Endothelial cell (in vitro differentiated cells): ENCODE data around the gene NUP160. TPM values are rescaled to one million over a fixed set of nuclear protein-coding genes. Genes with fewer than 3 reads are reported as not detected.
"Not testable (repeated sequence)": the region's sequence is repeated elsewhere in the genome, so short reads cannot be mapped to it uniquely, and the experiment has no call there.

ENCODE experiments used
- DNase-seq: peaks from one replicate; pipeline ENCODE4 v3.0.0; 2021; ENCODE audit warnings: low spot score
- H3K27ac Mint-ChIP-seq: one replicate; pipeline ENCODE4 v1.8.0; 2021; ENCODE audit warnings: mixed read lengths, inconsistent platforms; ENCODE audit not compliant: unreplicated experiment
- H3K27me3 Mint-ChIP-seq: one replicate; pipeline ENCODE4 v1.8.0; 2021; ENCODE audit warnings: mild to moderate bottlenecking, moderate library complexity, mixed read lengths, inconsistent platforms; ENCODE audit not compliant: unreplicated experiment
- H3K36me3 Mint-ChIP-seq: one replicate; pipeline ENCODE4 v1.8.0; 2021; ENCODE audit warnings: mild to moderate bottlenecking, low read depth, mixed read lengths, inconsistent platforms; ENCODE audit not compliant: unreplicated experiment
- H3K4me1 Mint-ChIP-seq: one replicate; pipeline ENCODE4 v1.8.0; 2021; ENCODE audit warnings: mild to moderate bottlenecking, mixed read lengths, inconsistent platforms; ENCODE audit not compliant: unreplicated experiment
- H3K4me3 Mint-ChIP-seq: one replicate; pipeline ENCODE4 v1.8.0; 2021; ENCODE audit warnings: mild to moderate bottlenecking, mixed read lengths, inconsistent platforms; ENCODE audit not compliant: unreplicated experiment
- H3K9me3 Mint-ChIP-seq: one replicate; pipeline ENCODE4 v1.8.0; 2021; ENCODE audit warnings: mixed read lengths, inconsistent platforms; ENCODE audit not compliant: unreplicated experiment
- total RNA-seq: library from RNA; stranded (reverse); fragmentation: NEBNext Ultra II Directional; extraction: Animal tissue kit (Norgen Biotek cat#: 25700); gene quantifications from one replicate; pipeline ENCODE4 v1.2.1, GENCODE V29; 2021; ENCODE audit not compliant: unreplicated experiment
- TF ChIP-seq, protein P1 (sequence below): fragments of 200-600 bp; sonication (generic); IDR thresholded peaks from one replicate; pipeline ENCODE4 v1.5.0; 2021; ENCODE audit warnings: antibody characterized with exemption; ENCODE audit not compliant: unreplicated experiment

The NUP160 gene
- total RNA-seq, 1 donor from 2014 or later, result 30.2 TPM

DNA sequence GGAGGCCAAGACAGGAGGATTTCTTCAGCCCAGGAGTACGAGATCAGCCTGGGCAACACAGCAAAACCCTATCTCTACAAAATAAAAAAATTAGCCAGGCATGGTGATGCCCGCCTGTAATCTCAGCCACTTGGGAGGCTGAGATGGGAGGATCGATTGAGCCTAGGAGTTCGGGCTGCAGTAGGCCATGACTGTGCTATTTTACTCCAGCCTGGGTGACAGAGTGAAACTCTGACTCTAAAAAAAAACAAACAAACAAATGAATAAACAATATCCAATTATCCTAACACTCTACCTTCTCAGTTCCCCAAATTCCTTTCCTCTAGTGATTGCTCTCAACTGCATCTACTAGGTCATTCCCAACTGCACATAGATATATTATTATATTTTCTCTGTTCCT, 5.4 kb downstream of the NUP160 start:
- Mint-ChIP-seq H3K27ac (no peak overlapping the region), H3K4me1 (peaks cover 9% of the 10 kb centered on the region), H3K4me3 (no peak overlapping the region), H3K27me3 (peaks cover 4% of the 10 kb centered on the region), H3K9me3 (no peaks in the 10 kb centered on the region), H3K36me3 (peaks cover 14% of the 10 kb centered on the region)
- no peak for DNase-seq
- TF ChIP-seq, protein P1, sequence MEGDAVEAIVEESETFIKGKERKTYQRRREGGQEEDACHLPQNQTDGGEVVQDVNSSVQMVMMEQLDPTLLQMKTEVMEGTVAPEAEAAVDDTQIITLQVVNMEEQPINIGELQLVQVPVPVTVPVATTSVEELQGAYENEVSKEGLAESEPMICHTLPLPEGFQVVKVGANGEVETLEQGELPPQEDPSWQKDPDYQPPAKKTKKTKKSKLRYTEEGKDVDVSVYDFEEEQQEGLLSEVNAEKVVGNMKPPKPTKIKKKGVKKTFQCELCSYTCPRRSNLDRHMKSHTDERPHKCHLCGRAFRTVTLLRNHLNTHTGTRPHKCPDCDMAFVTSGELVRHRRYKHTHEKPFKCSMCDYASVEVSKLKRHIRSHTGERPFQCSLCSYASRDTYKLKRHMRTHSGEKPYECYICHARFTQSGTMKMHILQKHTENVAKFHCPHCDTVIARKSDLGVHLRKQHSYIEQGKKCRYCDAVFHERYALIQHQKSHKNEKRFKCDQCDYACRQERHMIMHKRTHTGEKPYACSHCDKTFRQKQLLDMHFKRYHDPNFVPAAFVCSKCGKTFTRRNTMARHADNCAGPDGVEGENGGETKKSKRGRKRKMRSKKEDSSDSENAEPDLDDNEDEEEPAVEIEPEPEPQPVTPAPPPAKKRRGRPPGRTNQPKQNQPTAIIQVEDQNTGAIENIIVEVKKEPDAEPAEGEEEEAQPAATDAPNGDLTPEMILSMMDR, result no peak

DNA sequence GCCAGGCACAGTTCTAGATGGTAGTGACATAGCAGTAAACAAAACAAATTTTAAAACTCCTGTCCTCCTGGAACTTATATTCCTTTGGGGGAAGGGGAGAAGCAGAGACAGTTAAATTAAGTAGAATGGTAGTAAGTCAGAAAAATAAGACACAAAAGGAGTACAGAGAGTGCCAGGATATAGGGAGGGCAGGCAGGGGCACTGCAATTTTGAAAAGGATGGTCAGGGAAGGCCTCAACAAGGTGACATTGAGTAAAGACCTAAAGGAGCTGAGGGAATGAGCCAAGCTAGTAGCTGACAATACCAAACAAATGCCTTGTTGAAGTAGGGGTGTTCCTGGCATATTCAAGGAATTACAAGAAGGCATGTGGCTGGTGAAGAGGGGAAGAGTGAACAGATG, 10.2 kb downstream of the NUP160 start:
- Mint-ChIP-seq H3K27me3 (peaks cover 5% of the 10 kb centered on the region), H3K9me3 (no peaks in the 10 kb centered on the region), H3K4me3 (no peak overlapping the region), H3K4me1 (peaks cover 15% of the 10 kb centered on the region), H3K36me3 (peaks cover 25% of the 10 kb centered on the region), H3K27ac (no peak overlapping the region)
- TF ChIP-seq, protein P1, result no peak
- no peak for DNase-seq

DNA sequence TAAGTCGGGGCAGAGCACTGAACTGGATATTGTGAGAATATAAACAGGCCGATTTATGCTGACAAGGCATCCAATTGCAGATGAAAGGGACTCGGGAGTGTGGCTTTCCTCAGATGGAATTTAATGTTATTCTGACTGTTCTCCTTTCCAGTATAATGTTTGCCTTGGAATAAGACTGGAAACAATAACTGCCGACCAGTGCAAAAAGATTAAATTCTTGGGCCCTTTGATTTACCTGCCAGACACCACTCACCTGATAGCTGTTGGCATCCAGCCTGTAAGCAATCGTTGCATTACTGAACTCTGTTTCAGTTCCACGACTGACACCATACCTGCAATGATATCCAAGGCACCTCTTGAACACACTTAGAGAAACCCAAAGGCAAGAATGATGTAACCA, 10.9 kb downstream of the NUP160 start:
- TF ChIP-seq, protein P1, result no peak
- Mint-ChIP-seq H3K27ac (no peak overlapping the region), H3K9me3 (no peaks in the 10 kb centered on the region), H3K36me3 (peaks cover 28% of the 10 kb centered on the region), H3K4me1 (peaks cover 18% of the 10 kb centered on the region), H3K4me3 (no peak overlapping the region), H3K27me3 (peaks cover 5% of the 10 kb centered on the region)
- DNase-seq, result no peak

- not testable (repeated sequence) for H3K9me3 Mint-ChIP-seq, H3K4me3 Mint-ChIP-seq, H3K27me3 Mint-ChIP-seq, DNase-seq, H3K27ac Mint-ChIP-seq
- H3K4me1 Mint-ChIP-seq, result peaks cover 18% of the 10 kb centered on the region
- H3K36me3 Mint-ChIP-seq, result peaks cover 18% of the 10 kb centered on the region
These were observed 18.1 kb downstream of the NUP160 start for GRCh38 chr11:47830013-47830412.

GRCh38 chr11:47828284-47828683, 19.9 kb downstream of the NUP160 start:
- Mint-ChIP-seq H3K36me3 (peaks cover 10% of the 10 kb centered on the region), H3K27me3 (no peaks in the 10 kb centered on the region), H3K4me3 (no peak overlapping the region), H3K9me3 (no peaks in the 10 kb centered on the region), H3K4me1 (peaks cover 3% of the 10 kb centered on the region), H3K27ac (no peak overlapping the region)
- TF ChIP-seq, protein P1, result no peak
- no peak for DNase-seq

- peaks cover 18% of the 10 kb centered on the region for H3K36me3 Mint-ChIP-seq
These were observed 25.5 kb downstream of the NUP160 start for GRCh38 chr11:47822664-47823063.

More at GRCh38 chr11:47822664-47823063, 25.5 kb downstream of the NUP160 start:
- not testable (repeated sequence) for H3K27me3 Mint-ChIP-seq, H3K27ac Mint-ChIP-seq, DNase-seq, H3K9me3 Mint-ChIP-seq, H3K4me1 Mint-ChIP-seq, H3K4me3 Mint-ChIP-seq
